HG03378 (cell line): Measurements from ENCODE around the gene GNAS.
"Not testable (repeated sequence)": the region's sequence is repeated elsewhere in the genome, so short reads cannot be mapped to it uniquely, and the experiment has no call there.

Experiments used
- ATAC-seq: cut with Tn5 transposase; IDR thresholded peaks from one replicate; pipeline ENCODE4 v1.9.1; 2021; ENCODE audit warnings: mild to moderate bottlenecking, moderate library complexity; ENCODE audit not compliant: unreplicated experiment

The GNAS gene

DNA sequence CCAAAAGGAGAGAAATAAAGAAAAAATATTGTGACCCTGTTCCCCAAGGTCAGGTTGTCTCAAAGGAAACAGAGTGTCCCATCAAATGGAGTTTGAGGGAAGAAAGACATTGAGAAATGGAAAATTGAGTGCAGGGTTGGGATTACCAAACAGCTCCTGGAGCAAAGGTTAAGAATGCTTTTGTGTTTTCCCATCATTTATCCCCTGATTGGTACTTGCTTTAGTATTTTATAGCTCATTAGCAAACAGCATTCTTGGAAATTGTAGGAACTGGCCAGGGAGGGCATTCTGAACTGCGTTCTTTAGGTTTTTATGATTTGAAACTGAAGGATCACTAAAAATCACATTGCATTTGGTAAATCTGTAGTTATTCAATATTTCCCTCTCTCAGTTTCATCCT is 69.5 kb downstream of the GNAS start:
- ATAC-seq: no peak

DNA sequence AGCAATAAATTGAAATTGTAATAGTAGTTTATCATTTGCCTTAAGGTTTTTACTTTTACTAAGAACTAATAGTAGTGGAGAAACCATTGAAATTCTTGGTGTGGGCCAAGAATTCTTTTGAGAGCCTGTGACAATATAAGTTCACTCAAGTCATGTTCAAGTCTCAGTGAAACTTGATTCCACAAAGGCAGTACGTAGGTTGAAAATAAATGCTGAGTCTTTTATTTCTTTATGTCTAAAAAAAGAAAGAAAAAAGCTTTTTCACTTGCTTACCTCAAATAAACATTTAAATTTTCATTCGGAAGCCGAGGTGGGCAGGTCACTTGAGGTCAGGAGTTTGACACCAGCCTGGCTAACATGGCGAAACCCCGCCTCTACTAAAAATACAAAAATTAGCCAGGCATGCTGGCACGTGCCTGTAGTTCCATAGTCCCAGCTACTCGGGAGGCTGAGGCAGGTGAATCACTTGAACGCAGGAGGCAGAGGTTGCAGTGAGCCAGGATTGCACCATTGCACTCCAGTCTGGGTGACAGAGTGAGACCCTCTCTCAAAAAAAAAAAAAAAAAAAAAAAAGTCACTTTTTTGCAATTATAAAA is 70.7 kb downstream of the GNAS start:
- no peak for ATAC-seq

DNA sequence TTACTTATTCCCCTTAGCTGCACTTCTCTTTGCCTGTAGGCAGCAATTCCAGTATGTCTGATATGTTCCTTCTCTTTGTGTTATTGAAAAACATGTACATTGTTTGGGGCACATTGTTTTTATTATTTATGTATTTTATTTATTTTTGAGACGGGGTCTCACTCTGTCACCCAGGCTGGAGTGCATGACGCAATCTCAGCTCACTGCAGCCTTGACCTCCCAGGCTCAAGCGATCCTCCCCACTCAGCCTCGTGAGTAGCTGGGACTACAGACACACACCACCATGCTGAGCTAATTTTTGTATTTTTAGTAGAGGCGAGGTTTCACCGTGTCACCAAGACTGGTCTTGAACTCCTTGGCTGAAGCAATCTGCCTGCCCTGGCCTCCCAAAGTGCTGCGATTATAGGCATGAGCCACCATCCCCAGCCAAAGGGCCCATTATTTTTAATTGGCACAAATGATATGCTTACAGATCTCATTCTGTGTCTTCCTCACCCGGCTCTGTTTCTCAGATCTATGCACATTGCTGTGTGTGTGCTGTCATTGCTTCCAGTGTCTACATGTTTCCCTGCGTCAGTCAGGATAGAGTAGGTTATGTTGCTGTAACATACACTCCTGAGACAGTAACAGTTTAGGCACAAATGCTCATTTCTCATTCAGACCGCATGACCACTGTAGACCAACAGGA is 74.4 kb downstream of the GNAS start:
- ATAC-seq: no peak

DNA sequence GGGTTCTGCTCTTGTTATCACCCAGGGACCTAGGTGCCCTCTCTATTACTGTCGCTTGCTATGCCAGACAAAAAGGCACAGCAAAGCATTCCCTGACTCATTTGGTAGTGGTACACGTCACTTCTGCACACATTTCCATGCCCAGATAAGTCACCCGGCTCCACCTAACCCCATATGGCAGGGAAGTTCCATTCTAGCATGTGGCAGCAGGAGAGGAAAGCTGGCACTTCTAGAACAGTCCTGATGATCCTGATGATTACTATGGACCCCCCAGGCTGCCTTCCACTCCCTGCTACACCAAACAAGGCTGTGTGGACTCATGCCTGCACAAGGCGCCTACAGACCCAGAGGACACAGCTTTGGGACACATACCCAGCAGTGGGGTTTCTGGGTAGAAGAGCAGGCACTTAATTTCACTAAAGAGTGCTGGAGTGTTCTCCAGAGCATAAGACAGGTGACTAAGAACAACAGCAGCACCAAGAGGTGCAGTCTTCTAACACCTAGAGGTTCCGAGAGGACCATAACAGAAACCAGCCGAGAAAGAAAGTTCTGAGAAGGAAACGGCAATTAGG is 75.1 kb downstream of the GNAS start:
- no peak for ATAC-seq

DNA sequence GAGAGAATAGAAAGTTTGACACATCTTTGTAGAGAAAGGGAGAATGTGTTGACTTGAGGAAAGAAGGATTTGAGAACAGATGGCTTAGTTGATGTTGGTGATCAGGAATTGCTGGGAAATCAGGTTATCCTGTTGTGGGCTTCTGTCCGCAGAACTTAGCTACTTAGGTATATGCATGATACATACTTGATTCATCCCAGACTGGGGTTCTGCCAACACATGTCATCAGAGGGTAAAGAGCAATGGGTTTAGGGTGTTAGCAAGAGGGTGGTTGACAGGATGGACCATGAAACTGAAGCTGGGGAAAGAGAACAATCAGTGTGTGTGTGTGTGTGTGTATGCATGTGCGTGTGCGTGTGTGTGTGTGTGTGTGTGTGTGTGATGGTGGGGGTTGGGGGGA is 78.0 kb downstream of the GNAS start:
- no peak for ATAC-seq

DNA sequence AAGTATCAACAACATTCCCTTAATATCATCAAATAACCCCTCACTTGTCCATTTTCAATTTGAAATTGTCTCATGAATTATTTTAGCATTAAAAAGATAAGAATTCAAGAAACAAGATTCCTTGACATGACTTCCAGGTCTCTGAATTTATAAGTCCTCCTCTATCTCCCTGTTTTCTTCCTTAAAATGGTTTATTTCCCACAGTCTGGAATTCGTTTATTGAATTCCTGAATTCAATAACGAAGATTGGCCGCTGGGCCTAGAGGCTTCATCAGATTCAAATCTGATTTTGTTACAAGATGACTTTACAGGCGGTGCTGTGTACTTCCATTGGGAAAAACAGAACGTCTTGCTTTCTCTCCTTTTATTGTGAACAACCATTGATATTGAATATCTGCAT is 79.7 kb downstream of the GNAS start:
- no peak for ATAC-seq

DNA sequence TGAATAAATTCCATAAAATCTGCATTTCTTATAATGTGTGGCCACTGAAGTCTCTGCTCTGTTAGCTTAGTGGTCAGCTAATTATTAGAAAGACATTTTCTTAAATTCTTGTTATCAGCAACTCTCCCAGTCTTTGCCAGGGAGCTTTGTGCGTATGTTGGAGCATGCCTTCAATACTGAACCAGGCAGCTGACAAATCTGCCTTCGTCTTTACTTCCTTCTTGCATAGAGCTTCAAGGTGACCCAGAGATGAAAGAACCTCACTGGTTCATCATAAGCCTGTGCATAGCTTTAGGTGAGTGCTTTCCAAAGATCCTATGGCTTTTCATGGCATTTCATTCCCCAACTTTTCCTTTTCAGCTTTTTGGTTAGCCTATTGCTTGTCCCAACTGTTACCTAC is 85.6 kb downstream of the GNAS start:
- no peak for ATAC-seq

DNA sequence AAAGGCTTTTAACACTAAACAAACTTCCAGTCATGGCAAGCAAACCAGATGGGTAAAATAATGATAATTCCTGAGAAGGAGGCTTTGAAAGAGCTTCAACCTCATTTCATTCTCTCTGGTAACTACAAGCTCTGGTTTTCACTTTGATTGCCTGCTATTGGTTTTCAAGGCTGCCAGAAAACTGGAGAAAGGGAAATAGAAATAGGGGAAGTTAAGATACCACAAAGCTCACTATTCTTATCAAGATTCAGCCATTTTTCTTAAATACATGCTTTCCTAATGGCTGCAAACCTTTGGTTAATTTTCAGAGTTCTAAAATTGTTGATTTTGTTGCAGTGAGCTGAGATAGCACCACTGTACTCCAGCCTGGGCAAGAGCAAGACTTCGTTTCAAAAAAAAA is 86.0 kb downstream of the GNAS start:
- no peak for ATAC-seq

DNA sequence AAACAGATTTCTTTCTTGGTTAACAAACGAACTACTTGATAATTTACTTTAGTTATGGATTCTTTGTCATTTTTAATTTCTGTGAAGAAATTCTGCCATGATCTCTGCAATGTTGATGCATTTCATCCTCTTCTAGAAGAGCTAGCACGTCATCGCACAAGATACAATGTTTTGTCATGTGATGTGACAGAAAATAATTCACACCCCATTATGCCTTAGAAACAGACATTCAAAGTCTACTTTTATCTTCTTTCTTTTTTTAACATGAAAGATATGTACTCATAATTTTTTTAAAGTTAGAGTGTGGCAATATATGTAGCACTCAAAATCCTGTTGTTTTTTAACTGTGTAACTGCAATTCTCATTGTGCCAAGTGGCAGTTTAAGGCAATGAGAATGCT is 89.0 kb downstream of the GNAS start:
- ATAC-seq: no peak

DNA sequence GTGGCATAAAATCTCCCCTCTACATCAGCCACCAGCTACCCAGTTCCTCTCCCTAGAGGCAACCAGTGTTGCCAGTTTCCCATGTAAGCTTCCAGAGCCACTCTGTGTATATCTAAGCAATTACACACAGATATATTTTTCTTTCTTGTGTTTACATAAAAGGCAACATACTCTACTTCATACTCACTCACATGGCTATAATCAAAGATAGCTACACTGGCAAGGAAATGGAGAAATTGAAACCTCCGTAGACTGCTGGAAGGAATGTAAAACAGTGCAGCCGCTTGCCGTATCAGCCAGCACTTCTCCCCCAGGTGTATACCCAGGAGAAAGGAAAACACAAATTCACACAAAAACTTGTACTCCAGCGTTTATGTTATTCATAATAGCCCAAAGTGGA is 90.0 kb downstream of the GNAS start:
- no peak for ATAC-seq

DNA sequence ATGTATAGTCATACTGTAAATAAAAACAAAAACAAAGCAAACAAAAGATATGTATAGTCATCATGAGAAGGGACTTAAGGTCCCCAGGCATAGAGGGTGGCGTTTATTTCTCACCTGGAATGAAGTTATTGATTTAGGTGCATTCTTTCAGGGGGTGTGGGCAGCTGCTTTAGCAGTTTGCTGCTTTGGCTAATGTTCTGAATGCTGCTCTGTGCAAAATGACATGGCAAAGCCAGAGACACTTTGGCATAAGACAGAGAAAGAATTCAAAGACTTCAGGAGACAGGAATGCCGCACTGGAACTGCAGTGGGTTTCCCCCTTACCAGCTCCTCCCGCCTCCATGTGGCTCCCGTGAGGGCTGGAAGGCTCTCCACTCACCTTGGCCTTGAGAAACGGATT is 92.1 kb downstream of the GNAS start:
- no peak for ATAC-seq

DNA sequence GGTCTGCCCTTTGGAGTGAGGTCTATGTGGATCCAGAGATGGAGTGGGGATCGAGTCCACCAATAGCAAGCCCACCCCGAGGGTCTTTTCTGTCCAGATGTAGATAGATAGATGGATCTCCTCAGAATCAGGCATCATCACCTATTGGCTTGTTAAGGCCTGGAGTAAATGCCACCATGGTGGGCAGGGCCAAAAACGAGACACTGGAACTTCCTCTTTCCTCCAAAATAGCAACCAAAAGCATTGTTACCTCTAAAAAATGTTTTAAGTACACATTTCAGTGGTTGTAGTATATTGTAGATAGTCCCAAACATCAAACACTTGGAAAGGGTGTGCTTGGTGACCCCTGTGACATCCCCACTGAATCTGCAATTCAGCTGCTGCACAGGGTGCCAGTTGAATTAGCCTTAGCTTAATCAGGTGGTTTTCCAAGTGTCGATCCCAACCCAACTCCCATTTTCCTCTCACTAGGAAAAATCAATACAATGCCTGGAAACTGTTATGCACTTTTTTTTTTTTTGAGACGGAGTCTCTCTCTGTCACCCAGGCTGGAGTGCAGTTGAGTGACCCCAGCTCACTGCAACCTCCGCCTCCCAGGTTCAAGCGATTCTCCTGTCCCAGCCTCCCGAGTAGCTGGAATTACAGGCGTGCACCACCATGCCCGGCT is 93.6 kb downstream of the GNAS start:
- ATAC-seq: no peak

DNA sequence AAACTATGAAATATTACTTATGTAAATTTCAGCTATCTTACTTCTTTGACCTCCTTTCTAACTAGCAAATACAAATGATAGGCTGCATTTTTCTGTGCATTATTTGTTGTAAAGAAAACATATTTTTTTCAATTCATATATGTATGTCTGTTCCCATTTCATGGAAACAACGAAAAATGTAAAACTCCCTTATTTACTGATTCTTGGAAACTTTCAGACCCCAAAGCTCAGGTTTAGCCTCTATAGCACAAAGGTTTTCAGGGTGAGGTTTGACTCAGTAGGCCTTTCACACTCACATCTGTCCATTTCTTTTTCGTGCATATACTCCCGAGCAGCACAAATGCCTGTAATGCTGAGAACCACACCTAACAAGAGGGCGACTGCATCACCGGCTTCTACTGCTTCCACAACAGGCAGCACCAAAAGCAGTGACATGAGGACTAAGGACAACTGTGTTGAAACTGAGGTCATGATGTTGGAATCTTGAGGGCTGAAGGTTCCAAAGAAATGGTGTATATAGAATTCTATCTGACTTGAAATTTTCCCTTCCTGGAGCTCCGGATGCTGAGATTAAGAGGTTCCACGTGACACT is 95.4 kb downstream of the GNAS start:
- ATAC-seq: not testable (repeated sequence)

DNA sequence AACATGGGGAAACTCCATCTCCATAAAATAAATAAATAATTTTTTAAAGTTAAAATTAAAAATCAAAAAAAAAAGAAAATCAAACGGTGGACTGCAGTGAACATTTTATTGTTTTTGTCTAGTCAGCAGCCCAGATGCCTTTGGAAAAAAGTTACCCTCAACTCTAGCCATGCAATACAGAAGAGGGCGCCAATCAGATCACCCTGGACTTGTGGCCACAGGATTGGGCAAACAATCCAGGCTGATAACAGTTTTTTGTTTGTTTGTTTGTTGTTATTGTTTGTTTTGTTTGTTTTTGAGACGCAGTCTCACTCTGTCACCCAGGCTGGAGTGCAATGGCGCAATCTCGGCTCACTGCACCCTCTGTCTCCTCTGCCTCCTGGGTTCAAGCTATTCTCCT is 98.1 kb downstream of the GNAS start:
- ATAC-seq: no peak

DNA sequence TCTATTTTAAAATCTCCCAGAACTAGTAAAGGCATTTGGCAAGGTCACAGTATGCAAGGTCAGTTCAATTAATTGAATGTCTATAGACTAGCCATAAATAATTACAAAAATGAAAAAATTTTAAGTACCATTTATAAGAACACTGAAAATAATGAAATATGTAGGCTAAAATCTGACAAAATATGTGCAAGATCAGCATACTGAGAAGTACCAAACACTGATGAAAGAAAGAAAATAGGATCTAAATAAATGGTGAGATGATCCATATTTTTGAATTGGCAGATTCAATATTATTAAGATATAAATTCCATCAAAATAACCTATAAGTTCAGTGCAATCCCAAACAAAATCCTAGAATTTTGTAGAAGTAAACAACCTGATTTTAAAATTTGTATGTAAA is 100.5 kb downstream of the GNAS start:
- ATAC-seq: no peak

DNA sequence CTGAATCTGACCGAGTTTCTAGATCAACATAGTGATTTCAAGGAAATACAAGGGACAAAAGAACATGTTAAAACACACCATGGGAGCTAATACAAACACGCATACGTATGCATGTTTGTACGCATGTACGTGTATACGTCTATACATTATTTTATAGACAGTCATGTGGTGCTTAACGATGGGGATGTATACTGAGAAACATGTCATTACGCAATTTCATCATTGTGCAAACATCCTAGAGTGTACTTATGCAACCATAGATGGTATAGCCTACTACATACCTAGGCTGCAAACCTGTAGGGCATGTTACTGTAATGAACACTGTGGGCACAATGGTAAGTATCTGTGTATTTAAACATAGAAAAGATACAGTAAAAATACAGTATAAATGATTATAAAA is 103.6 kb downstream of the GNAS start:
- no peak for ATAC-seq

DNA sequence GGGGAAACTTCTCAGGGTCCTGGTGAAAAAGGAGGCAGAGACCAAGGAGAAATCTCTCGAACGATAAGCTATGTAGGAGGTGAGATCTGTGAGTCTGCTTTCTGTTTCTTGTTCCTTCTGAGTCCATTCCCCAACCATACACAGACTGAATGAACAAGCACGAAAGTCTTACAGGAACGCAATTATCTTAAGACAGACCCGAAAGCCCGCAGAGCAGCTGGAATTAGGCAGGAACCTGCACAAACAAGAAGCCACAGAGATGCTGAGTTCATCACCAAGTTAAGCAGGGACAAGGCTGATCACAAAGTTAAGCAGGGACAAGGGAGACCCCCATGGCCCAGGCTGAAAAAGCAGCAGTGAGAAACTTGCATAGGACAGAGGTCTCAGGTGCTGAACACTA is 107.1 kb downstream of the GNAS start:
- no peak for ATAC-seq
